HCEC 1CT (cell line): ENCODE results near the gene AVPR1B.

ENCODE experiments used
- DNase-seq: peaks from one replicate; pipeline ENCODE4 v3.0.0-alpha.2; 2017

AVPR1B gene

GRCh38 chr1:206111271-206111927 is 5.8 kb downstream of the AVPR1B start:
- DNase-seq = no peak

DNA sequence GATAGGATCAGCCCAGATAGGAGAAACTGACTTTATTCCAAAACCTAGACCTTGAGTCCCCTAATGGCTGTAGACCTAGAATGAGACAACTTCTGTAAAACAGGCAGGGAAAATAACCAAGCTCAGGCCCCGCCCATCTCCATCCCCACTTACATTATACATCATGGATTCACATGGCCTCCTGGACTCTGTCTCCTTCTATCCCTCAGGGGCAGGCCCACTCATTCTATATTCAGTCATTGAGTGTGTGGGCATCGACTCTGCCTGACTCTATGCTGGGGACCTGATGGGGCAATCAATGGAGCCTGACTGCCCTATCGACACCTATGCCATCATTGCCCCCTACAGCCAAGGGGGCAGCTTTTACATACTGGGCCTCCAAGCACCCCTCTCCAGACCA is 6.4 kb downstream of the AVPR1B start:
- no peak for DNase-seq

DNA sequence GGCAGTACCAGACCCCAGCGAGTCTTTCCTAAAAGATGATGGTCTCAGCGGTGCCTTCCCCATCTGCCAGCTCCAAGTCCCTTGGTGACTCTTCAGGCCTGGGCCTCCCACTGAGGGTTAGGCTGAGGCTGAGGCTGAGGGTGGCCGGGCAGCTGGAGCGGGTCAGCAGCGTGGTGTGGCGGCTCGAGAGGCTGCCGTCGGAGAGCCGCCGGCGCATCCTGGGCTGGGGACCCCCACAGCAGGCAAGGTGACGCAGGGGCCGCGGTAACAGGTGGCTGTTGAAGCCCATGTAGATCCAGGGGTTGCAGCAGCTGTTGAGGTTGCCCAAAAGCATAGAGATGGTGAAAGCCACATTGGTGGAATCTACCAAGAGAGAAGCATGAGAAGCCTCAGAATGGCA is 7.0 kb downstream of the AVPR1B start:
- no peak for DNase-seq

DNA sequence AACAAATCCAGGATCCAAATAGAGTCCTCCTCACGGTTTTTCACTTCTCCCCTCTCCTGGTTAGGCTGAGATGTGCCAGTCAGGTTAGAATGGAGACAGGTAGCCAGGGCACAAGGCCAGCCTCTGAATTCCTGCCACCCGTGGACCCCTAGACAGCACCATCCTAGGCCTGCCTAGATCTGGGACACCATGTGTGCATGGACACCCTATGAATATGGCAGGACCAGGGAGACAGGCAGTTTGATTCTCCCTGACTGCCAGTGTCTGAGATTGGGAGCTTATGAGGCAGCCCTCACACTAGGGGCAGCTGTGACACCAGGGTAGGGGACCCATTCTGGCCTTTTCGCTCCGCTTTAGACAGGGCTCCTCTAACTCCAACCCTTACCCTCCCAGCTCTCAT is 7.5 kb downstream of the AVPR1B start:
- no peak for DNase-seq

DNA sequence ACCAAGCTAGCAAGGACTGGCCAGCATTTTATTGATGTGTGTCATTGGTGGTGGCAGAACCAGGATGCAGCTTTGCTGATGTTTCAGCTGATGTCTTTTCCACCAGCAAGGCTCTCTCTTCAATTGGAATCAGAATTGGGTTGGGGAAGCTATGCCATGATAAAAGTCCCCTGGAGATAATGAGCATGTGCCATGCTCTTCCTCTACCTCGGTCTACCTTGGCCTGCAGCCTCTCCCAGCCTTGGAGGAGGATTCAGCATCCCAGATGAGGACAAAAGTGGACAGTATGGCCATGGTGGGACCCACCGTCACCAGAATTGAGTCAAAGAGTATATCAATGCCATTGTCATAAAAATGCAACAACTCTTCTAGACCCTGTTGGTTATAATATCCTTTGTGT is 8.6 kb downstream of the AVPR1B start:
- no peak for DNase-seq

DNA sequence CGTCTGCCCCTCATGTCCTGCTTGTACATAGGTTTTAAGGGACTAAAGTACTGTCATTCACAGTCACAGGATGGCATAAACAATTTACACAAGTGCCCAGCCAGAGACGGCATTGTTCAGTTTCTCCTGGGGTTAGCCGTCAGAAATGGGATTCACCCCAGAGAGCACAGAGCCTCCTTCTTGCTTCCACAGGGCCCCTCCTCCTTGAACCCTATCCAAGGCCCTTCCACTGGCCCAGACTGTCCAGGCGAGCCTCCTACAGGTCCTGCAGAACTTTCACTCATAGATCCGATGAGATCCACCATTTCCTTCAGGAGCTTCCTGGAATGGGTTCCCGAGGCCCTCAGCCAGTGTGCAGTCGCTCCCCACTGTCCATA is 10.0 kb downstream of the AVPR1B start:
- no peak for DNase-seq

DNA sequence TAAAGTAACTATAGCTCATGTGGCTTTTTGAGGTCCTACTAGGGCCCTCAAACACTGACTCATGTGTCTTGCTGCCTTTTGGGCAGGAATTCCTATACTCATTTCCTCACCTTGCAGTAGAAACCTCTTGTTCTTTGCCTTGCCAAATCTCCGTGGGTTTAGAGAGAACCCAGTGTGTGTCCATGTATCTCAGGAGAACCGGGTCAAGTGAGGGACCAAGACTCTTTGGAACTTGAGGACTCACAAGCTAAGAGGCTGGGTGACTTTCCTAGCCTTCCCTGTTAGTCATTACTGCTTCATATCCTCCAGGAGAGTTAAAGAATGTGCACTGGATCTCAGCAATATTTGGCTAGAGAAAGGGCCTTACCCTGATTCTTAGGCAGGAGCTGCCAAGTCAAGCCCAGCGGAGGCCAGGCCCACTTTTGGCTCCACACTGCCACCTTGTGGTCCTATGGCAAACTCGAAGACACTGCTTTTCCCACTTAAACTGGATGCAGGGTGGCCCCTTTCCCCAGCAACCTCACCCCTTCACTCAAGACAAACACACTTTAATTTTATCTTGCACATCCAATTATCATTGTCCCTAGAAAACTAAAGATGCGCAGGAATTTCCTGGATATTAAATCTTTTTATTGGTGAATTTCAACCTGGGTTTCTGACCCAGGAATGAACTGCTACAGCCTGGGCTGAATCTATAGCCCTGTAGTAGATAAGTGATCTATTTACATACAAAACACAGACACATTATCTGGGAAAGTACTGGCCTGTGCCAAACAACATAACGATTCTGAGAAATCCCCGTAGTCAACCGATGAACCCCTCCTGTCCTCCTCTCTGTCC is 10.6 kb downstream of the AVPR1B start:
- DNase-seq = peak; percentile 70

GRCh38 chr1:206105464-206105995 is 11.7 kb downstream of the AVPR1B start:
- DNase-seq = no peak

DNA sequence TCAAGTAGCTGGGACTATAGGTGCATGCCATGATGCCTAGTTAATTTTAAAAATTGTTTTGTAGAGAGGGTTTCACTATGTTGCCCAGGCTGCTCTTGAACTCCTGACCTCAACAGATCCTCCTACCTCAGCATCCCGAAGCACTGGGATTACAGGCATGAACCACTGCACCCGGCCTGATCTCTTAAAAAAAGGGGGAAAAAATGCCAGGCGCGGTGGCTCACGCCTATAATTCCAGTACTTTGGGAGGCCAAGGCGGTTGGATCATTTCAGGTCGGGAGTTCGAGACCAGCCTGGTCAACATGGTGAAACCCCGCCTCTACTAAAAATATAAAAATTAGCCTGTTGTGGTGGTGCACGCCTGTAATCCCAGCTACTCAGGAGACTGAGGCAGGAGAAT is 13.2 kb downstream of the AVPR1B start:
- DNase-seq = no peak

DNA sequence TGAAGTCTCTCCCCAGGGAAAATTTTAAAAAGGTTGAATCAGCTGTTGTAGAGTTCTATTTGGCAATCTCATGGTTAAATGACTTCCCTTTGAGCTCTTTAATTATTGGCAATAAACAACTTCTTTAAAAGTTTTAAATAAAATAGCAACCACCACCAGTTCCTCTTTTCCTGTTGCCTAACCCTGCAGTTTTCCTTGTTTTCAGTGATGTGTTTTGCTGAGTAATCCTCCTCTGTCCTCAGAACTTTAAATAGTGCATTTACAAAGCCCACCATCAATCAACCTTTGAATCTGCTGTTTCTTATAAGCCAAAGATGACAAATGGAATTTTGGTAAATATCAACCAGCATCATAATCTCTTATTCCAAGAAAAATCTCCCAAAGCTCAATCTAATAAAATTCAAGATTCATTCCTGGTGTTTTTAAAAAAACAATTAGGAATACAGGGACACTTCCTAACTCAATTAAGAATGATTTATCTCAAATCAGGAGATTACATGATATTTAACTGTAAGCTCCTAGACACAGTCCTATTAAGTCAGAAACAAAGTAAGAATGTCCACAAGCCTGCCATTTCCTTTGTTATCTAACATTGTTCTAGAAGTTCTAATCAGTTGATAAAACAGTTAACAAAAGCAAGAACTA is 14.8 kb downstream of the AVPR1B start:
- no peak for DNase-seq

DNA sequence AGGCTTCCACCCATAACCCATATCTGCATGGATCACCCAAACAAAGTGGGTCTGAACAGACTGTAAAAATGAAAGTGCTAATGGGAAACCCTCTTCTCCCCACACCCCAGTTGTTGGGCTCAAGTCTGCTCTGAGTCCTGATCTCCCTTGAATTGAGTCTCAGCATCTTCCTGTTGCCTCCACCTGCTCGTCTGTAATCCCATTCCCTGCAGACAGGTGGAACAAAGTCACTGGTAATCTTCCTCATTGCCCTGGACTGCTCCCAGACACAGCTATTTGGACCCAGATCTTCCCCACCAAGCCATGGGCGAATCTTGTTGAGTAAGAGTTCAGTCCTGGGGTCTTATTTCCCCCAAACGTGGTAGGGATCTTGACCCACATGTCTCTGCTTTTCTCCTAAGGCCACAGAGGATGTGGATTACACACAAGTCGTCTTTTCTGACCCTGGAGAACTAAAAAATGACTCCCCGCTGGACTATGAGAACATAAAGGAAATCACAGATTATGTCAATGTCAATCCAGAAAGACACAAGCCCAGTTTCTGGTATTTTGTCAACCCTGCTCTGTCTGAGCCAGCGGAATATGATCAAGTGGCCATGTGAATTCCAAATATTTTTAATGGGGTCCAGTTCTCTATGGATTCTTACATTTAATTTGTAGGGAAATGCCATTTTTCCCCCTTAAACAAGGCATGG is 15.7 kb downstream of the AVPR1B start:
- no peak for DNase-seq

DNA sequence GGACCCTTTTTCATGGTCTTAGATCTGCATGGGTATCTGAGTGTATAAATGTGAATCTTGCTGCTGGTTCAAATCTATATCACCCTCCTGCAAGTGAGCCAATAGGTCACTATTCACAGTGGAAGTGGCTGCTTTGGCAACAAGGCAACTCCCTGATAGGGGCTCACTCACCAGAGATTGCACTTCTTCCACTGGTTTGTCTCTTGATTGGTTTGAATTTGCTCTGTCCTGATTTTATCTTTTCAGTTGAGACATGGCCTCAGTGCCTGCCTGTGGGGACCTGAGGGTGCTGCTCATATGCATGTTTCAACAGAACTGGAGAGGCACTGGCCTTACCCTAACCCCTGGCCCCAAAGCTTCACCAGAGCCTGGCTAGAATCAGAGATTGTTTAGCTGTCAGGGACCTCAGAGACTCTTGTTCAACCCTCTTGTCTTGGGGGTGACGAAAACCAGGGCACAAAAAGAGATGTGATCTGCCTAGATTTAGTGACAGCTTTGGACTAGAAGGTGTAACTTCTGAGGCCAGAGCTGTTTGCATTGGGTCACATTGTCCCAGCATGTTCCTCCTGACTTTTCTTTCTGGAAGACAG is 16.9 kb downstream of the AVPR1B start:
- DNase-seq = no peak

- DNase-seq = no peak
Observed at GRCh38 chr1:206098242-206098919, 18.8 kb downstream of the AVPR1B start.

DNA sequence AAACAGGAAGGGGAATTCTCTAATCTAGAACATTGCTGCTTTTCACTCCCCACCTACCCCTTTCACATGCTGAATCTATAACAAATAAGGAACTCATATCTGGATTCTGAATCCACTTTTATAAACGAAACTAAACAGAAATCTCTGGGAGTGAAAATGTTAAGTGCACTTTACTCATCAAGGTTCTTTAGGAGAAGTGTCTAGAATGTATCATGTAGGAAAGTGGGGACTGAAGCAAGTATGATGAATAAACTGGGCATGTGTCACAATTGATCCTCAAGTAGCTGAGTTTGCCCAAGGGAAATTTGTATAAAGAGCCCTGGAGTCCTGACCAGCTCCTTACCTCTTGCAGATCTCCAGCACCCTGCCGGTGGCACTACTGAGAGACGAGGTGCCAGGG is 19.8 kb downstream of the AVPR1B start:
- no peak for DNase-seq

DNA sequence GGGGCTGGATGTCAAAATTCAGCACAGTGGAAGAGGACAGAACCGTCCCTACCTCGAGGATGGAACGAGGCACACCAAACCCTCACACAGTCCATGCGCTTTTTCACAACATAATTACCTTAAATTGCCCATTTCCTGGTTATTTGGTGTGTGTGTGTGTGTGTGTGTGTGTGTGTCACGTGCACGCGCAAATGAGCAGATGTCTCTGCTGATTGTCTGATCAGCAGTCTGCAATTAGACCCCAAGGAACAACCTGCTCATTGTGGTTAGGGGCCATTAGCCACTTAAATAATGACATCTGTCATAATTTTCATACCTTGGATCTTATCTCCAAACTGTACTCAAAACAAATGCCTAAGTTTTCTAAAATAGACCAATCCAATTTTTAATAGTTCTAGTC is 23.2 kb downstream of the AVPR1B start:
- no peak for DNase-seq

DNA sequence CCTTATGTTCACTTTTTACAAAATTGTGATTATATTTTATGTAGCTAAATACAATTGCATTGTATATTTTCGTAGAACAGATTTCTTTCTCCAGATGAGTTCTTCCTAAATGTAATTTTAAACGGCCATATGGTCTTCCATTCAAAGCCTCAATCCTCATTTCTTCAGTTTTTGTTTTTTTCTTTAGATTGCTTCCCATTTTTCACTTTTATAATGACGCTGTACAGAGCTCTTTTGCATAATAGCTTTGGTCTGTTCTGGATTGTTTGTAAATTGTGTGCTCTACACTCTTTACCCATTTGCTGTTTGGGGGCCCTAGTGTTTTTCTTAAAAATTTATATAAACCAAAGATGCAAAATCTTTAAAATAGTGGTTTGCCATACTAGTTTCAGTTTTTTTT is 27.8 kb downstream of the AVPR1B start:
- no peak for DNase-seq

DNA sequence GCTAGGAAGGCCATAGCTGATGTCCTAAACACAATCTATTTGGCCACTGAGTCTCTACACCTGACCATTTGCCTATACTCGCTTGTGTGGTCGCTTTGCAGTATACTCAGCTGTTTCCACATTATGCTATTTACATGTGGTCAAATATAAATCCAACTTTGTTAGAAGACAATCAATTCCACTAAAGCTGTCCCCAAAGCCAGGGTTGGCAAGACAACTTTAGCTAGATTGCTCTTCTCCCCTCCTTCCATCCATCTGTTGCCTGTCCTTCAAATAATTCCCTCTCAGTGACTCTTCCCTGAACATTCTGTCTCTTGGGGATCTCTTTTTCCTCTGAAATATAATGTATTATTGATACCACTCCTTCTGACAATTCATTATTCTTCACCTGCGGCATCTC is 30.1 kb downstream of the AVPR1B start:
- no peak for DNase-seq

DNA sequence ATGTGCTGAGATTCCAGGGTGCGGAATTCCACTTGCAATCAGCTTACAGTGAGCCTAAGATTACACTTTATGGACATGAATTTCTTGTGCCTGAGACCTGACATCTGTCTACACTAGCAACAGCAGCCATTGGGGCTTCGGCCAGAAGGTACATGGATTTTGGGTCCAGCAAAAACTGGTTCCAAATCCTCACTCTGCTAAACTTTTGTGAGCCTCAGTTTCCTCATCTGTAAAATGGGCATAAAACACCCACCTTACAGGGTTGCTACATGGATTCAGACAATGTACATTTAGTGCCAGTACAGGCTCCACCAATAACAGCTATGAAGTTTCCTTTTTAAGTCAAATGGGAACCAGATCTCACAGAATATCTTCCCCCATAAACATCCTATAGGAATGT is 33.4 kb downstream of the AVPR1B start:
- no peak for DNase-seq

- no peak for DNase-seq
Observed at GRCh38 chr1:206082831-206083695, 34.1 kb downstream of the AVPR1B start.

- DNase-seq = no peak
Observed at GRCh38 chr1:206081856-206082255, 35.3 kb downstream of the AVPR1B start.
